Effector memory CD8-positive, alpha-beta T cell (primary cell): ENCODE data around the gene PSME2.

Source experiments
- ATAC-seq: fragments of 150-1000 bp; cut with Tn5 transposase; replicated peaks from 2 replicates; pipeline ENCODE4 v1.10.0; 2021; ENCODE audit warnings: mild to moderate bottlenecking, moderate library complexity
- DNase-seq, 3 experiments: peaks; one replicate each; pipeline ENCODE4 v3.0.0; 2021
- H3K27ac Mint-ChIP-seq, 2 donors: one replicate each; pipeline ENCODE4 v1.8.0; 2022; ENCODE audit warnings: mild to moderate bottlenecking in 2 of 2, mixed read lengths in 2 of 2, moderate library complexity in 2 of 2
- H3K27me3 Mint-ChIP-seq, 2 donors: one replicate each; pipeline ENCODE4 v1.8.0; 2022; ENCODE audit warnings: mixed read lengths in 2 of 2
- H3K36me3 Mint-ChIP-seq: one replicate; pipeline ENCODE4 v1.8.0; 2022; ENCODE audit warnings: mild to moderate bottlenecking, moderate library complexity, mixed read lengths; ENCODE audit not compliant: insufficient read depth
- H3K4me1 Mint-ChIP-seq, 2 donors: one replicate each; pipeline ENCODE4 v1.8.0; 2022; ENCODE audit warnings: low read depth in 2 of 2, mixed read lengths in 2 of 2
- H3K4me3 Mint-ChIP-seq, 2 donors: one replicate each; pipeline ENCODE4 v1.8.0; 2022; ENCODE audit warnings: mild to moderate bottlenecking in 2 of 2, mixed read lengths in 2 of 2, moderate library complexity in 2 of 2
- H3K9me3 Mint-ChIP-seq, 2 donors: one replicate each; pipeline ENCODE4 v1.8.0; 2022; ENCODE audit warnings: mixed read lengths in 2 of 2

PSME2 gene

GRCh38 chr14:24141097-24141880, 5.1 kb downstream of the PSME2 start, which contains the start of gene EMC9:
EMC9 (minus strand) TSS chr14:24141591; CDS start chr14:24141304, 287 bp downstream.
- peak; percentile 86 for ATAC-seq
- H3K9me3 Mint-ChIP-seq, result no peaks in the 10 kb centered on the region
- no peaks in the 10 kb centered on the region for H3K27me3 Mint-ChIP-seq
- H3K27ac Mint-ChIP-seq, result peak within 1 kb of the TSS; percentile 73 to 81
- H3K4me1 Mint-ChIP-seq, result peaks cover 47 to 53% of the 10 kb centered on the region in 2 donors
- peaks cover 52% of the 10 kb centered on the region for H3K36me3 Mint-ChIP-seq
- H3K4me3 Mint-ChIP-seq, result peak within 1 kb of the TSS; percentile 78 to 80
- DNase-seq, result peak; percentile 98 to 99 (median 99)

DNA sequence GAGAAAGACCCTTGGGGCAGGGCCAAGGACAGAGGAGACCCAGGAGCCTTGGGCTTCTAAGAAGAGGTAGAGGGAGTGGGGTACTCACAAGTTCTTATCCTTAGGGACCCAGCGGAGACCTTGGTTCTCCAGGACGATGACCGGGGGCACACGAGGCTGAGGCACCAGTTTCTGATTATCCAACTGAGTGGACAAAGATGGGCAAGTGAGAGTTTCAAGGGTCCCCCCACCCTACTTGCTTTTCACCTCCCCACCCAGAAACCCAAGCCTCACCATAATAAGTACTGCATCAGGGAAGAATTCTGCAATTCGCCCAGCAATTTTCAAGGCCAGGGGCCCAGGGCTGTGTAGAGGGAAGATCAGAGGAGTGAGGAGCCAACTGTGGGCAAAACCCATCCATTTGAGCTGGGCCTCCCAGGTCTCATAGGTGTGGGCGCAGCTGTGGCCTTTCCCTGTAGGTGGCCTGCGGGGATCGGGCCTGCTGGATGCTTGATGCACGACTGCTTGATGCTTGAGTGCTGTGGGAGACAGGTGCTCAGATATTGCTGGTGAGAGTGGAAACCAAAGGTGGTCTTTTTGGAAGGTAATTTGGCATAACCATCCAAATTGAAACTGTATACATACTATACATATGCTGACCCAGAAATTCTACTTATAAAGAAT, 7.0 kb downstream of the PSME2 start:
- ATAC-seq, result no peak
- peaks cover 41 to 49% of the 10 kb centered on the region in 2 donors for H3K4me1 Mint-ChIP-seq
- peaks cover 48% of the 10 kb centered on the region for H3K36me3 Mint-ChIP-seq
- H3K27me3 Mint-ChIP-seq, result no peaks in the 10 kb centered on the region
- peak overlapping the region; percentile 78 to 80 for H3K4me3 Mint-ChIP-seq
- H3K27ac Mint-ChIP-seq, result peak overlapping the region in 1 of 2 donors; percentile 69
- H3K9me3 Mint-ChIP-seq, result no peaks in the 10 kb centered on the region
- DNase-seq, result no peak

DNA sequence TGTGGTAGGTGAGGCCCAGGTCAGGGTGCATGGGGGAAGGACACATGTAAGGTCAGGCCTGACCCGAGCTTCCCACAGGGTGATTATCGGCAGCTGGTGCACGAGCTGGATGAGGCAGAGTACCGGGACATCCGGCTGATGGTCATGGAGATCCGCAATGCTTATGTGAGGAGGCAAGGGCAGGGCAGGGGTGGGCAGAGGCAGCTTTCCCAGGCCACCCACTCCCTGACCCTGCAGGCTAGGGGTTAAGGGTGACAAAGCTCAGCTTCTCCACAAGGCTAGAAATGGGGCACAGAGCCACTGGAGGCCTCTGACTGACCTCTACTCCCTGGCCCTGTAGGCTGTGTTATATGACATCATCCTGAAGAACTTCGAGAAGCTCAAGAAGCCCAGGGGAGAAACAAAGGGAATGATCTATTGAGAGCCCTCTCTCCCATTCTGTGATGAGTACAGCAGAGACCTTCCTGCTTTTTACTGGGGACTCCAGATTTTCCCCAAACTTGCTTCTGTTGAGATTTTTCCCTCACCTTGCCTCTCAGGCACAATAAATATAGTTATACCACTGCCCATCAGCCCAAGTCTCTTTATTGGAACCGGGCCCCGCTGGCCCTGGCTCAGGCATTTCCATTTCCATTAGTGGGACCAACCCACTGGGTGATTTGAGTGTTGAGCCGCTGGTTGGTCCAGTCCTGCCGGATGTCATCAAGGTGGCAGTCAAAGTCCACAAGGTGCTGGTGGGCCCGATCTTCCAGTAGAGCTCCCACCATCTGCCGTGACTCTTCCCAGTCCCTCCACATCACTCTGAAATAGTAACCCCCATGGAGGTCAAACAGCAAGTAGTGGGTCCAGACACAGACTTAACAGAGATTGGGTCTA, 7.8 kb downstream of the PSME2 start:
- H3K27me3 Mint-ChIP-seq, result no peaks in the 10 kb centered on the region
- DNase-seq (no peak), ATAC-seq (no peak)
- H3K4me1 Mint-ChIP-seq, result peaks cover 36 to 46% of the 10 kb centered on the region in 2 donors
- H3K36me3 Mint-ChIP-seq, result peaks cover 48% of the 10 kb centered on the region
- peak overlapping the region in 1 of 2 donors; percentile 69 for H3K27ac Mint-ChIP-seq
- H3K9me3 Mint-ChIP-seq, result no peaks in the 10 kb centered on the region
- H3K4me3 Mint-ChIP-seq, result peak overlapping the region; percentile 78 to 80

- Mint-ChIP-seq H3K36me3 (peaks cover 45% of the 10 kb centered on the region), H3K4me3 (peak overlapping the region; percentile 84 to 96), H3K9me3 (no peaks in the 10 kb centered on the region), H3K27ac (peak overlapping the region in 1 of 2 donors; percentile 87), H3K4me1 (peaks cover 36 to 44% of the 10 kb centered on the region in 2 donors), H3K27me3 (no peaks in the 10 kb centered on the region)
- DNase-seq, result no peak
- ATAC-seq, result no peak
Measured at GRCh38 chr14:24137529-24138395, 8.6 kb downstream of the PSME2 start.

DNA sequence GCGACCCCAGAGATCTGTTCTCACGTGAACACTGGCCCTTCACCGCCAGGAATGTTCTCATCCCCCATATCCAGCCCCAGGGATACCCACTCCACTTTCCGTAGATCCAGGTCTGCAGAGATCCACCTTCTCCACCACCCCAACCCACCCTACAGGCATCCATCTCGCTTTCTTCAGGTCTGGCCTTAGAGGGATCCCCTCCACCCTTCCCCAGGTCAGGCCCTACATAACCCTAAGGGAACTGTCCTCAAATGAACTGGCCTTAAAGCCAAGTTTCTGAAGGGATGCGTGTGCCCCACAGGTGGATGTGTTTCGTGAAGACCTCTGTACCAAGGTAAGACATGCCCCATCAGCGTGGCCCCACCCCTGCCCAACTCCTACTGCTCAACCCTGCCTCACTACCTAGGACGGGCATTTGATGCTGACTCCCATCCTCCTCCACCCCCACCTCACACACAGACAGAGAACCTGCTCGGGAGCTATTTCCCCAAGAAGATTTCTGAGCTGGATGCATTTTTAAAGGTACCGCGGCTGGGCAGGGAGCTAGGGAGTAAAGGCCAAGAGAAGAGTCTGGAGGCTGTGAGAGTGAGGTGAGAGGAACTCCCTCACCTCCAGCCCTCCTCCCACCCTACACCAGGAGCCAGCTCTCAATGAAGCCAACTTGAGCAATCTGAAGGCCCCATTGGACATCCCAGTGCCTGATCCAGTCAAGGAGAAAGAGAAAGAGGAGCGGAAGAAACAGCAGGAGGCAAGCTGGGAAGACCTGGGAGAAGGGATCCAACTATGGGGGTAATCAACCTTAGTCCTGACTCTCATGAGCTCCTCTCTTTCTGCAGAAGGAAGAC, 9.5 kb downstream of the PSME2 start:
- ATAC-seq (no peak), DNase-seq (no peak)
- Mint-ChIP-seq H3K4me1 (peaks cover 34 to 45% of the 10 kb centered on the region in 2 donors), H3K4me3 (peak overlapping the region; percentile 84 to 96), H3K27me3 (no peaks in the 10 kb centered on the region), H3K36me3 (peaks cover 44% of the 10 kb centered on the region), H3K27ac (peak overlapping the region; percentile 87 to 88), H3K9me3 (no peaks in the 10 kb centered on the region)

GRCh38 chr14:24135834-24136683, 10.4 kb downstream of the PSME2 start, which contains the start of gene PSME1:
PSME1 (plus strand) TSS chr14:24136194; CDS start chr14:24136263, 69 bp downstream.
- no peaks in the 10 kb centered on the region for H3K9me3 Mint-ChIP-seq
- peak; percentile 94 for ATAC-seq
- DNase-seq, result peak; percentile 93 to 95 (median 94)
- peak within 1 kb of the TSS; percentile 84 to 96 for H3K4me3 Mint-ChIP-seq
- H3K36me3 Mint-ChIP-seq, result peaks cover 37% of the 10 kb centered on the region
- peaks cover 33 to 47% of the 10 kb centered on the region in 2 donors for H3K4me1 Mint-ChIP-seq
- H3K27me3 Mint-ChIP-seq, result no peaks in the 10 kb centered on the region
- peak within 1 kb of the TSS; percentile 87 to 88 for H3K27ac Mint-ChIP-seq

DNA sequence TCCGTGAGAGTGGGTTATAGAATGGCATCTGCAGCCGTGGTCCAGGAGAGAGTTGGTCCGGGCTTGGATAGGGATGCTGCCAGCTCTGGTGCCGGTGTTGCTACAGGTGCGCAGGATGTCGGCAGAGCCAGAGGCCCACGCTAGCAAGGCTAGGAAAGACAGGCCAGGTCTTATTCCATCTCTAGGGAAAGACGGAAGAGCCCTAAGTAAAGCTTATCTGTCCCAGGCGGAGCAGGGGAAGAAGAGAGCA, 10.9 kb downstream of the PSME2 start:
- Mint-ChIP-seq H3K36me3 (peaks cover 33% of the 10 kb centered on the region), H3K4me3 (peak overlapping the region; percentile 84 to 96), H3K9me3 (no peaks in the 10 kb centered on the region), H3K27ac (peak overlapping the region; percentile 87 to 88), H3K4me1 (peaks cover 29 to 42% of the 10 kb centered on the region in 2 donors), H3K27me3 (no peaks in the 10 kb centered on the region)
- DNase-seq (no peak), ATAC-seq (no peak)

DNA sequence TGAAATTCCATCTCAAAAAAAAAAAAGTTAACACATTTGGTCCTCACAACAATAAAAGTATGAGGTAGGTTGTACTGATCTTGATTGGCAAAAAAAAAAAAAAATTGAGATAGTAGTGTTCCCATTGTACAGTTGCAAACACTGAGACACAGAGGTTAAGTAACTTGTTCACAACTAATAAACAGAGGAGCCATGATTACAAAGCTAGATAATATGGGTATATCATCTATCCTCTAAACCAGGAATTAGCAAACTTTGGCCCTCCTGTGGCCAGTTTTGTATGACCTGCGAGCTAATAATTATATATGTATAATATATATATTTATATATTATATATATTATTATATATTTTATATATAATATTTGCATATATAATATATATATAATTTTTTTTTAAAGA, 12.7 kb downstream of the PSME2 start:
- peak overlapping the region in 1 of 2 donors; percentile 76 for H3K27ac Mint-ChIP-seq
- no peak for ATAC-seq
- DNase-seq, result no peak
- peaks cover 24% of the 10 kb centered on the region for H3K36me3 Mint-ChIP-seq
- H3K4me1 Mint-ChIP-seq, result peaks cover 16 to 31% of the 10 kb centered on the region in 2 donors
- H3K27me3 Mint-ChIP-seq, result no peaks in the 10 kb centered on the region
- H3K4me3 Mint-ChIP-seq, result no peak overlapping the region
- H3K9me3 Mint-ChIP-seq, result no peaks in the 10 kb centered on the region

GRCh38 chr14:24132976-24133375, 13.4 kb downstream of the PSME2 start:
- ATAC-seq (no peak), DNase-seq (no peak)
- Mint-ChIP-seq H3K9me3 (no peaks in the 10 kb centered on the region), H3K4me1 (peaks cover 16 to 25% of the 10 kb centered on the region in 2 donors), H3K27me3 (no peaks in the 10 kb centered on the region), H3K27ac (peak overlapping the region in 1 of 2 donors; percentile 76), H3K4me3 (peak overlapping the region in 1 of 2 donors; percentile 38), H3K36me3 (peaks cover 18% of the 10 kb centered on the region)

- Mint-ChIP-seq H3K9me3 (no peaks in the 10 kb centered on the region), H3K4me3 (peak overlapping the region in 1 of 2 donors; percentile 38), H3K4me1 (peaks cover 14 to 23% of the 10 kb centered on the region in 2 donors), H3K27me3 (no peaks in the 10 kb centered on the region), H3K36me3 (peaks cover 10% of the 10 kb centered on the region), H3K27ac (peak overlapping the region in 1 of 2 donors; percentile 76)
- DNase-seq (no peak), ATAC-seq (no peak)
Measured at GRCh38 chr14:24132061-24132685, 14.2 kb downstream of the PSME2 start.

- peaks cover 8 to 17% of the 10 kb centered on the region in 2 donors for H3K4me1 Mint-ChIP-seq
- no peak for DNase-seq
Measured at GRCh38 chr14:24131549-24131966, 14.9 kb downstream of the PSME2 start.

More at GRCh38 chr14:24131549-24131966, 14.9 kb downstream of the PSME2 start:
- Mint-ChIP-seq H3K9me3 (no peaks in the 10 kb centered on the region), H3K36me3 (peaks cover 5% of the 10 kb centered on the region), H3K4me3 (no peak overlapping the region), H3K27me3 (no peaks in the 10 kb centered on the region), H3K27ac (peak overlapping the region in 1 of 2 donors; percentile 76)
- no peak for ATAC-seq
